Measurements from ENCODE around the gene GLIPR2.

GLIPR2 gene

DNA sequence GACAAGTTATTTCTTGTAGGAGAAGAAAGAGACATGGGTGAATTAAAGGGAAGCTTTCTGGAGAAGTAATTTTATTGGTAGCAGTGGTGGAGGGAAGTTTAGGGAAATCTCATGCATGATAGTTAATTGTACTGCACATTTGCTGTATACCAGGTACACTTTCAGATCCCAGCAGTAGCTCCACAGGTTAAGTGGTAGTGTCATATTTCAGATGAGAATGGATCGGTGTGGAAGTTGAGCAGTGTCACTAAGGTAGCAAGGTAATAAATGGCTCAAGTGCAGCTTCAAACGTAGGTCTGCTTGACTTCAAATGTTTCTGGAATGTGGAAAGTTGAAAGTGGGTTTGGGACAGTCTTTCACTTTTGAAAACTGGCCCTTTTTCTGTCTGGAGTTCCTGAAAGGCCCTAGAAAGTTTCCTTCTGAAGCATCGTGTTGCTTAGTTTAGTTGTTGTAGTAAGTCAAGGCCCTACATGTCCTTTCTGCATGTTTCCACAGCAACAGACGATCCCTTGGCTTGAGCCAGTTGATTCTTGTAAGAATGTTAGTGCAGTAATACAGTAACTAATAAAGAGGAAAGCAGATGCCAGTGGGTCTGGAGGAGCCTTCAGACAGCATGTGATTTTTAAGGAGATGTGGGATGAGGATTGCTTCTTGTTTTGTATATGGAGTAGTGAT lies 57.9 kb downstream of the GLIPR2 start:
- DNase-seq (ENCODE audit: low read depth), result no peak

DNA sequence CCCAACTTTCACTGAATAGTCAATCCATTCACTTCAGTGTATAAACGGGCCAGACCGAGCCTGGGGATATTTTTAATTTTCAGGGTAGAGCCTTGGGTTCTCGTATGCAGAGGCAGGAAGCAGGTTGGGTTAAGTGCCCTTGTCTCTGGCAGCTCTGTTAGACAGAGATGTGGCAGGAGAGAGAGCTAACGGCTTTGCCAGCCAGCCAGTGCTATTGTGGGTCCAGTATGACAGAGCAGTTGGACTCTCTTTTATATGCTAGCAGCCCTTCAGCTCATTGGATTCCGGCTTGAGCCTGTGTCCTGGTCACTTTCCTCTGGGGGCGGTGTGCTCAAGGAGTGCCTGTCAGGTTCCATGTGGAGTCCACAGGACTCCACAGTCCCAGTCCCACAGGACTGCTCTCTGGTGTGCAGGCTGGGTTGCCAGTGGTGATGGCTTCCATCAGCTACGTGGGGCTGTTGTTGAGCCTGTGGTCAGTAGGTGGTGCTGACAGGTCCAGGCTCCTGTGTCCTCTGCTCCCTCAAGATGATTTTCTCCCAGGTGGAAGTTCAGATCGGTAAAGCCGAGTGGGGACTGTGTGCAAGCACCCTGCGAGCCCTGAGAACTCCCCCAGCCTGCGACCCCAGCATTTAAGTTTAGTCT lies 68.5 kb downstream of the GLIPR2 start:
- DNase-seq (ENCODE audit: low read depth), result no peak

DNA sequence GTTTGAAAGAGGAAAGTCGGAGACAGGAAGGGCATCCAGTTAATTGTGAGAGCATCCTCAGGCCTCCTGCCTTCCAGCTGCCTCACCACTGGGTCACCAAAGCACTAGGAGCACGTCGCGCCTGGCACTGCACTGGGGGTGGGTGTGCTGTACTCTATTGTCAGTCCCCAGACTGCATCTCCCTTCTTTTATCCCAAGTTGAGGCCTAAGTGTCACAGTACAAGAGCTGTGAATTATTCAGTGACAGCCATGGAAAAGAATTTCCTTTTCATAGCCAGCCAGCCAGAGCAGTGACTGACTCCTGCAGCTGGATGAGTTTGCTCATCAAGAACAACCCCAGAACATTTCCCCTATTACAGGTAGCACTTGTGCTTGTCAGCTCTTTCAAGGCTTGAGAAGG lies 70.5 kb downstream of the GLIPR2 start:
- no peak for DNase-seq (ENCODE audit: low read depth)

DNA sequence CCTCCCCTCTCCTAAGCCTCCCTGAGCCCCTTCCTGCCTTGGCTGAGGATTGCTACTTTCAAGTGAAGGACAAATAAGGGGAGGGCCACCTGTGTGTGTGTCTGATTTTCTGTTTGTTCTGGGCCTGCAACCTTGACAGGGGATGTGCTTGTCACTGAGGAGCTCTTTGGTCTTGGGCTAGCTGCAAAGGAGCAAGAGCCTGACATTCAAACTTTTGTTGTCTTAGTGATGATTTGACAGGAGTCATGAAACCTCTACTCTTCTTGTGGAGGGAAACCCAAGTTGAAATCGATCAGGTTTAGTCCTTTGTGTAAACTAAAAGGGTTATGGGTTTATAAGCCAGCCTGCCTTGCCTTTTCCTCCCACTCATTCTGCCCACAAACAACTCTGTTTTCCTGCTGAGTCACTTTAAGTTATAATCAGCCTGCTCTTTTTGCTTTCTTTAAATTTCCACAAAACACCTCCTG lies 71.0 kb downstream of the GLIPR2 start:
- DNase-seq (ENCODE audit: low read depth), result no peak

DNA sequence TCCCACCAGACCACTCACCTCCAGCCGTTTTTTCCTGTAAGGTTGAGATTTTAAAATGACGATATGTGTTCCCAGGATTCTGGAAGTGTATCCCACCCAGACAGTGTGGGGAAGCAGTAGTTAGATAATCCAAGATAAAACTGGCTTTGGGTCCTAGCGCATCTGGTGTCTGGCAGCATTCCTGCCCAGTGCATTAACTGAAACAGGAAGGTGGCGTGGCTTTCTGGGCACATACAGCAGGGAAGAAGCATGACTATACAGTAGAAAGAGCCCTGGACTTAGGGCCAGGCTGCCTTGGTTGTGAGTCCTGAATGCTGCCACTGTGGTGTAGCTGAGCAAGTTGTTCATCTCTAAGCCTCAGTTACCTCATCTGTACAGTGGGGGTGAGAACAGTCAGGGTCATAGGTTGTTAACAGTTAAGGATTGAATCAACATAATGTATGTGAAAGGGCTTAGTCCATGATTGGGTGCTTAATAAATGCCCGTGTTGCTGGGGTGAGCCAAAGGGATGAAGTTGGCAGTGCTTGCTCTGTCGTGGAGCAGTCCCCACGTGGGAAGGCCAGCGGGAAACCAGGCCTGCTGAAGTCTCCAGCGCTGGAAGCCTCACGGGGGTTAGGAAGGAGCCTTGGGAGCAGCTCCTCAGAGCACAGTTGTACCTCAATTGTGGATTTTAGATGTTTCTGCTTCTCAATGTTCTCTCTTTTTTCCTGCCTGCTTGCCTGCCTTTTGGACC lies 72.2 kb downstream of the GLIPR2 start:
- no peak for DNase-seq (ENCODE audit: low read depth)

DNA sequence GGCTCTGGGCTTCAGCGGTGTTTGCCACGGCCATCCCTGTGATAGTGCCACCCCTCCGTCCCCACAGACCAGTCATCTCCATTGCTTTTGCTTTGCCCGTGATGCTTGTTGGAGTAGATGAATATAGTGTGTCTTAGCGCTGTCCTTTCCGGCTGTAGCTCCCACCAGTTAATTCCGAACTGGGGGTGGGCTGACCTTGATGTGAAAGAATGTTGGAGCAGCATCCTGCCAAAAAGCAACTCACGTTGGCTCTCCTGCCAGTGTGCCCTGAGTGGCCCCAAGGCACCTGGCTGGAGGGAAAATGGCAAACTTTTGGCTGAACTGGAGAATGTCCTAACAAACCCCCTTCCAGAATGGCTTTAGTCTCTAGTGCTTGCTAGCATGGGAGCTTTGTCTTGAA lies 74.2 kb downstream of the GLIPR2 start:
- DNase-seq (ENCODE audit: low read depth), result no peak

DNA sequence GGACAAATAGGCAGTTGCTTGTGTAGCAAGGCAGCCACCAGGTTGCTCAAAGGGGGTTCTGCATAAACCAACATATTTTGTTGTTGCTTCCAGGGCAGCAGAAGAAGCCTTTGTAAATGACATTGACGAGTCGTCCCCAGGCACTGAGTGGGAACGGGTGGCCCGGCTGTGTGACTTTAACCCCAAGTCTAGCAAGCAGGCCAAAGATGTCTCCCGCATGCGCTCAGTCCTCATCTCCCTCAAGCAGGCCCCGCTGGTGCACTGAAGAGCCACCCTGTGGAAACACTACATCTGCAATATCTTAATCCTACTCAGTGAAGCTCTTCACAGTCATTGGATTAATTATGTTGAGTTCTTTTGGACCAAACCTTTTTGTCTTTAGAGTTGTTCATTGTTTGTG lies 75.0 kb downstream of the GLIPR2 start:
- no peak for DNase-seq (ENCODE audit: low read depth)

DNA sequence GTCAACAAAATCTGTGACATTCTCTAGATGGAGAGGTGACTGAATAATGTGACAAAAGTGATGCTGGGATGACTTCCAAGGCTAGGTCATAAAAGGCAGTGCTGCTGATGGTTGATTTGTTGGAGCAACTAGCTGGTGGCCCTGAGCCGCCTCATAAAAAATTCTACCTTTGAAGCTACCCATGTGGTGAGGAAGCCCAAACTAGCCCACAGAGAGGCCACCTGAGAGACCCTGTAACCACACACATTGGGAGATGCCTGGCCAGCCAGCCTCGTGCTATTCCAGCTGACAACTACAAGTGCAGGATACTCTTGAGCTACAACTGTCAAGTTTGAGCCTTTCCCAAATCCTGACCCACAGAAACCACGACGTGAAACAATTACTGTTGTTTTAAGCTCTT lies 76.9 kb downstream of the GLIPR2 start:
- no peak for DNase-seq (ENCODE audit: low read depth)
